ENCODE data around the gene ADAMTS13.

GRCh38 chr9:133374612-133375115, 47.5 kb upstream of the ADAMTS13 start:
- no peak for TF ChIP-seq CTCF (IDR thresholded peaks at IDR 0.05)
- no peak for TF ChIP-seq POLR2A (IDR thresholded peaks at IDR 0.05)
